HG03045 (cell line): ENCODE data around the gene TMPRSS13.

ENCODE experiments used
- ATAC-seq: cut with Tn5 transposase; IDR thresholded peaks from one replicate; pipeline ENCODE4 v1.9.1; 2021; ENCODE audit warnings: mild to moderate bottlenecking, moderate library complexity; ENCODE audit not compliant: unreplicated experiment

Gene TMPRSS13

GRCh38 chr11:117914991-117915618 lies 14.1 kb downstream of the TMPRSS13 start:
- no peak for ATAC-seq

- no peak for ATAC-seq
Measured at GRCh38 chr11:117914398-117914761, 14.8 kb downstream of the TMPRSS13 start.

- no peak for ATAC-seq
Measured at GRCh38 chr11:117913736-117914397, 15.3 kb downstream of the TMPRSS13 start.

- no peak for ATAC-seq
Measured at GRCh38 chr11:117912497-117912896, 16.7 kb downstream of the TMPRSS13 start.

- ATAC-seq, result no peak
Measured at GRCh38 chr11:117911694-117912093, 17.5 kb downstream of the TMPRSS13 start.

GRCh38 chr11:117910941-117911655 lies 18.1 kb downstream of the TMPRSS13 start:
- ATAC-seq, result no peak

GRCh38 chr11:117910525-117910924 lies 18.7 kb downstream of the TMPRSS13 start:
- no peak for ATAC-seq

- ATAC-seq, result no peak
Measured at GRCh38 chr11:117909611-117910382, 19.4 kb downstream of the TMPRSS13 start.

- ATAC-seq, result no peak
Measured at GRCh38 chr11:117908959-117909610, 20.1 kb downstream of the TMPRSS13 start.

- no peak for ATAC-seq
Measured at GRCh38 chr11:117908109-117908895, 20.9 kb downstream of the TMPRSS13 start.

GRCh38 chr11:117907276-117908108 lies 21.7 kb downstream of the TMPRSS13 start:
- ATAC-seq, result no peak

- ATAC-seq, result no peak
Measured at GRCh38 chr11:117906710-117907109, 22.5 kb downstream of the TMPRSS13 start.

- no peak for ATAC-seq
Measured at GRCh38 chr11:117906126-117906525, 23.1 kb downstream of the TMPRSS13 start.

- no peak for ATAC-seq
Measured at GRCh38 chr11:117905524-117905923, 23.7 kb downstream of the TMPRSS13 start.

- ATAC-seq, result no peak
Measured at GRCh38 chr11:117903505-117904382, 25.5 kb downstream of the TMPRSS13 start.

- ATAC-seq, result no peak
Measured at GRCh38 chr11:117902001-117902845, 27.0 kb downstream of the TMPRSS13 start.

GRCh38 chr11:117901601-117902000 lies 27.6 kb downstream of the TMPRSS13 start:
- ATAC-seq, result no peak
